Trophoblast cell (in vitro differentiated cells and primary cell): Measurements from ENCODE around the gene FES.
"Not testable (repeated sequence)": the region's sequence is repeated elsewhere in the genome, so short reads cannot be mapped to it uniquely, and the experiment has no call there.

Source experiments
- DNase-seq, 2 donors: peaks; one replicate each; pipeline ENCODE4 v3.0.0-alpha.2; 2016
- H2AFZ ChIP-seq: 2 replicates; pipeline ENCODE4 v1.6.1; 2013; ENCODE audit warnings: low read length, moderate library complexity, mild to moderate bottlenecking; ENCODE audit not compliant: insufficient read depth, poor library complexity
- H2AK5ac ChIP-seq: 2 replicates; pipeline ENCODE4 v1.6.1; 2013; ENCODE audit warnings: mild to moderate bottlenecking, low read length
- H2BK120ac ChIP-seq: 2 replicates; pipeline ENCODE4 v1.6.1; 2013; ENCODE audit warnings: low read length, mild to moderate bottlenecking, moderate library complexity; ENCODE audit not compliant: insufficient read depth, poor library complexity
- H2BK12ac ChIP-seq: 2 replicates; pipeline ENCODE4 v1.6.1; 2013; ENCODE audit warnings: mild to moderate bottlenecking, low read length, moderate library complexity
- H2BK5ac ChIP-seq: 2 replicates; pipeline ENCODE4 v1.6.1; 2013; ENCODE audit warnings: low read length, low read depth, moderate library complexity, mild to moderate bottlenecking; ENCODE audit not compliant: poor library complexity
- H3K14ac ChIP-seq: 2 replicates; pipeline ENCODE4 v1.6.1; 2013; ENCODE audit warnings: mild to moderate bottlenecking, low read length
- H3K18ac ChIP-seq: 2 replicates; pipeline ENCODE4 v1.6.1; 2013; ENCODE audit warnings: mild to moderate bottlenecking, low read length
- H3K23ac ChIP-seq: 2 replicates; pipeline ENCODE4 v1.6.1; 2013; ENCODE audit warnings: low read length
- H3K27ac ChIP-seq: 2 replicates; pipeline ENCODE4 v1.5.1; 2013; ENCODE audit warnings: low read depth, mild to moderate bottlenecking, inconsistent platforms, low read length, moderate library complexity
- H3K27me3 ChIP-seq: 2 replicates; pipeline ENCODE4 v1.6.1; 2013; ENCODE audit warnings: inconsistent platforms, mild to moderate bottlenecking, low read length, moderate library complexity; ENCODE audit not compliant: insufficient read depth
- H3K36me3 ChIP-seq, 2 experiments: 1 replicate in 1 of 2; 2 replicates in 1 of 2; pipeline ENCODE4 v1.6.1; 2013; ENCODE audit warnings: low read length in 2 of 2, mild to moderate bottlenecking in 2 of 2, moderate library complexity in 1 of 2; ENCODE audit not compliant: insufficient read depth in 2 of 2, control insufficient read depth in 1 of 2
- H3K4ac ChIP-seq: 2 replicates; pipeline ENCODE4 v1.6.1; 2013; ENCODE audit warnings: low read depth, mild to moderate bottlenecking, low read length, moderate library complexity
- H3K4me1 ChIP-seq, 2 experiments: 1 replicate in 1 of 2; 2 replicates in 1 of 2; pipeline ENCODE4 v1.6.1; 2013; ENCODE audit warnings: low read length in 2 of 2, mild to moderate bottlenecking in 2 of 2, moderate library complexity in 1 of 2; ENCODE audit not compliant: insufficient read depth in 2 of 2, control insufficient read depth in 1 of 2
- H3K4me2 ChIP-seq: 2 replicates; pipeline ENCODE4 v1.6.1; 2013; ENCODE audit warnings: inconsistent platforms, mild to moderate bottlenecking, low read length, moderate library complexity
- H3K4me3 ChIP-seq: 2 replicates; pipeline ENCODE4 v1.5.1; 2013; ENCODE audit warnings: mild to moderate bottlenecking, low read depth, low read length, inconsistent platforms
- H3K79me1 ChIP-seq: one replicate; pipeline ENCODE4 v1.6.1; 2013; ENCODE audit warnings: low read length
- H3K79me2 ChIP-seq: 2 replicates; pipeline ENCODE4 v1.6.1; 2013; ENCODE audit warnings: low read length, mild to moderate bottlenecking; ENCODE audit not compliant: control insufficient read depth, insufficient read depth, poor library complexity
- H3K9ac ChIP-seq: 2 replicates; pipeline ENCODE4 v1.6.1; 2013; ENCODE audit warnings: mild to moderate bottlenecking, low read length
- H3K9me3 ChIP-seq: 2 replicates; pipeline ENCODE4 v1.6.1; 2013; ENCODE audit warnings: low read depth, mild to moderate bottlenecking, control low read depth, inconsistent platforms, low read length; ENCODE audit not compliant: insufficient read depth
- H4K12ac ChIP-seq: 2 replicates; pipeline ENCODE4 v1.6.1; 2013; ENCODE audit warnings: low read depth, mild to moderate bottlenecking, low read length, moderate library complexity
- H4K8ac ChIP-seq: 2 replicates; pipeline ENCODE4 v1.6.1; 2013; ENCODE audit warnings: low read depth, mild to moderate bottlenecking, low read length, moderate library complexity
- H4K91ac ChIP-seq: one replicate; pipeline ENCODE4 v1.6.1; 2013; ENCODE audit warnings: low read depth, mild to moderate bottlenecking, low read length, moderate library complexity
- WGBS: extraction: QIAGEN DNeasy Blood & Tissue Kit; methylation state at CpG from one replicate; pipeline ENCODE4 v1.1.7; 2013; ENCODE audit warnings: missing lambda C conversion rate; ENCODE audit not compliant: insufficient read length, insufficient coverage; ENCODE audit errors: extremely low coverage; 5-methylcytosine and 5-hydroxymethylcytosine counted together

Gene FES

DNA sequence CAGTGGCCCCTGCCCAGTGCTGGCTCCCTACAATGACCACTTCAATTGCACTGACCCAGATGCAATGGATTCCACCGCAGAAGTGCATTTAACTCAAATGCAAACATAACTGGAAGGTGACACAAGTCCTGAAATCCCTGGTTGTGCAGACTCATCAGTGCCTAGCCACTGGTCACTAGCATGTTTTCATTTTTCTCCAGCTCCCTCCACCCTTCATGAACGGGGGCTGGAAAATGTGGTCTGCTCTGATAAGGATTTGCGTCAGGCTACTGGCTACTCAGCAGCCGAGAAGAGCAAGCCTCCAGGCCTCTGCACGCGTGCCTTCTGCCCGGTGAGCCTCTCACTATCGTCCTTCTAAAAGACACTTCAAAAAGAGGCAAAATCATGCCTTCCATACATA, 43.4 kb upstream of the FES start:
- no peak overlapping the region for H2BK5ac ChIP-seq
- no peak overlapping the region for H2AFZ ChIP-seq
- H3K9ac ChIP-seq = no peak overlapping the region
- H3K23ac ChIP-seq = no peak overlapping the region
- H3K79me1 ChIP-seq = peaks cover 20% of the 10 kb centered on the region
- H3K18ac ChIP-seq = no peak overlapping the region
- no peaks in the 10 kb centered on the region for H3K9me3 ChIP-seq
- H3K4me3 ChIP-seq = no peak overlapping the region
- H4K12ac ChIP-seq = no peak overlapping the region
- DNase-seq = peak; percentile 48 to 59
- no peak overlapping the region for H3K4me2 ChIP-seq
- H4K91ac ChIP-seq = no peak overlapping the region
- H3K79me2 ChIP-seq = no peaks in the 10 kb centered on the region
- no peak overlapping the region for H3K14ac ChIP-seq
- H3K4ac ChIP-seq = no peak overlapping the region
- no peaks in the 10 kb centered on the region for H3K36me3 ChIP-seq
- H2BK120ac ChIP-seq = no peak overlapping the region
- H2BK12ac ChIP-seq = no peak overlapping the region
- peak overlapping the region; percentile 60 for H3K27ac ChIP-seq
- no peak overlapping the region for H4K8ac ChIP-seq
- peaks cover 24 to 26% of the 10 kb centered on the region in 2 experiments for H3K4me1 ChIP-seq
- H2AK5ac ChIP-seq = no peak overlapping the region
- H3K27me3 ChIP-seq = no peaks in the 10 kb centered on the region
- WGBS = no CpG with 5 or more reads among the region's 8 CpGs

DNA sequence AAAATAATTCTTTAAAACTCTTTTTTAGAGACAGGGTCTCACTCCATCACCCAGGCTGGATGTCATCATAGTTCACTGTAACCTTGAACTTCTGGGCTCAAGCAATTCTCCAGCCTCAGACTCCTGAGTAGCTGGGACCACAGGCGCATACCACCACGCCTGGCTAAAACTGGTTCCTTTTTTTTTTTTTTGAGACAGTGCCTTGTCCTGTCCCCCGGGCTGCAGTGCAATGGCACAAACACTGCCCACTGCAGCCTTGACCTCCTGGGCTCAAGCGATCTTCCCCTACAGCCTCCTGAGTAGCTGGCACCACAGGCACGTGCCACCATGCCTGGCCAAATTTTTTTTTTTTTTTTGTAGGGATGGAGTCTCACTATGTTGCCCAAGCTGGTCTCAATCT, 39.6 kb upstream of the FES start:
- DNase-seq = no peak
- Histone ChIP-seq H3K9ac (no peak overlapping the region), H3K23ac (no peak overlapping the region), H3K4me2 (no peak overlapping the region), H2AFZ (no peak overlapping the region), H3K79me1 (peaks cover 8% of the 10 kb centered on the region), H2BK5ac (no peak overlapping the region), H3K79me2 (no peaks in the 10 kb centered on the region), H2AK5ac (no peak overlapping the region), H4K91ac (no peak overlapping the region), H3K36me3 (no peaks in the 10 kb centered on the region), H3K14ac (no peak overlapping the region), H3K27ac (no peak overlapping the region), H3K9me3 (no peaks in the 10 kb centered on the region), H4K8ac (no peak overlapping the region), H3K4ac (no peak overlapping the region), H3K27me3 (no peaks in the 10 kb centered on the region), H3K18ac (no peak overlapping the region), H4K12ac (no peak overlapping the region), H3K4me1 (peaks cover 13% of the 10 kb centered on the region in 2 experiments), H2BK12ac (no peak overlapping the region), H3K4me3 (no peak overlapping the region), H2BK120ac (no peak overlapping the region)
- no CpG with 5 or more reads among the region's 5 CpGs for WGBS

DNA sequence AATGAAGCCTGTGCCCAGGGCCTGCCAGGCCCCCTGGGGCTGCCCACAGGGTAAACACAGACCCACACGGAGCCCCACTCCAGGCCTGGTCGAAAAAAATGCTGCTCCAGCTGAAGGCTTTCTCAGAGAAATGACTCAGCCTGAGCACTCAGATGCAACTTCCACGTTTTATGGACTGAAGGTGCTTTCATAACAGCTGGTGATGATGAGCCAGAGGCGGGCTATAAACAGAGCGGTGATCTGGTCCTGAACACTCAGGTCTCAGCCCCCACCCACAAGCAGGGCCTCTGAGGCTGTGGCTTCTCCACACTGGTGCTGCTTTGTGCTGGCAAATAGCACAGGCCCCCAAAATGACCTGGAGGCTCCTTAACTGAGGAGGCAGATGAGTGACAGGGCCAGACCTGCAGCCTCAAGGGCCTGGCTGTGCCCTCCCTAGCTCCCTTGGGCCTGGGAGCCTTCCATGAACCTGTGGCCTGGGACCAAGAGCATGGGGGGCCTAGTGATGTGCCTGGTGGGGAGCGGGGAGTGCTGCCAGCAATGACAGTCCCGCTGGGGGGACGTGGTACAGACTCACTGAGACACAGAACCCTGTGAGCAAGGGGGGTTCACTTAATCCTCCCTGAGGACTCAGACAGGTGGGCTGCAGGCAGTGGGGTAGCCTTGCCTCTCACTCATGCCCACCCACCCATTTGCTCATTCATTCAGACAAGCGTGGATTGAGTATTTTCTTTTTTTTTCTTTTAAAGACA, 38.9 kb upstream of the FES start:
- H3K23ac ChIP-seq = no peak overlapping the region
- peak overlapping the region; percentile 17 for H3K4ac ChIP-seq
- WGBS = no CpG with 5 or more reads among the region's 9 CpGs
- no peak overlapping the region for H3K14ac ChIP-seq
- H4K91ac ChIP-seq = no peak overlapping the region
- H2BK12ac ChIP-seq = no peak overlapping the region
- H3K4me1 ChIP-seq = peaks cover 7 to 9% of the 10 kb centered on the region in 2 experiments
- no peaks in the 10 kb centered on the region for H3K9me3 ChIP-seq
- H3K4me3 ChIP-seq = no peak overlapping the region
- no peaks in the 10 kb centered on the region for H3K79me2 ChIP-seq
- H3K27ac ChIP-seq = no peak overlapping the region
- H3K4me2 ChIP-seq = no peak overlapping the region
- no peak overlapping the region for H3K9ac ChIP-seq
- H2AFZ ChIP-seq = no peak overlapping the region
- peak; percentile 54 to 71 for DNase-seq
- H3K18ac ChIP-seq = no peak overlapping the region
- H3K36me3 ChIP-seq = no peaks in the 10 kb centered on the region
- H2BK120ac ChIP-seq = no peak overlapping the region
- no peak overlapping the region for H4K12ac ChIP-seq
- H2AK5ac ChIP-seq = peak overlapping the region; percentile 67
- H2BK5ac ChIP-seq = no peak overlapping the region
- H3K27me3 ChIP-seq = no peaks in the 10 kb centered on the region
- peak overlapping the region; percentile 36 for H4K8ac ChIP-seq
- H3K79me1 ChIP-seq = peaks cover 4% of the 10 kb centered on the region

DNA sequence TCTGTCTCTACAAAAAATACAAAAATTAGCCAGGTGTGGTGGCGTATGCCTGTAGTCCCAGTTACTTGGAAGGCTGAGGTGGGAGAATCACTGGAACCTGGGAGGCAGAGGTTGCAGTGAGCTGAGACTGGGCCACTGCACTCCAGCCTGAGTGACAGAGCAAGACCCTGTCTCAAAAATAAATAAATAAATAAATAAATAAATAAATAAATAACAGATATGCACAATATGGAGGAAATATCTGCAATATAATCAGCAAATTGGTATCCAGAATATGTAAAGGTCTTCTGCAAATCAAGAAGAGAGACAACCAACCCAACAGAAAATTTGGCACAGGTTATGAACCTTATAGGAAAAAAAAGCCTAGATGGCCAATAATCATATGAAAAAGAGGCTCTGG, 34.9 kb upstream of the FES start:
- H3K14ac ChIP-seq, H3K4ac ChIP-seq, H3K79me1 ChIP-seq, H3K27me3 ChIP-seq, H3K9me3 ChIP-seq, H2AK5ac ChIP-seq, H3K23ac ChIP-seq, H3K36me3 ChIP-seq, H2BK5ac ChIP-seq, H3K4me2 ChIP-seq, H3K18ac ChIP-seq, H3K27ac ChIP-seq, H3K4me3 ChIP-seq, H2BK120ac ChIP-seq, H4K12ac ChIP-seq, H3K79me2 ChIP-seq, DNase-seq, H2BK12ac ChIP-seq, H4K8ac ChIP-seq, H2AFZ ChIP-seq, H3K9ac ChIP-seq, H3K4me1 ChIP-seq, H4K91ac ChIP-seq: not testable (repeated sequence)
- no CpG with 5 or more reads among the region's 1 CpG for WGBS
